Right atrium auricular region (tissue), 2 donors: Measurements from ENCODE around the gene SEPTIN8. TPM values are rescaled to one million over a fixed set of nuclear protein-coding genes. Genes with fewer than 3 reads are reported as not detected.

Experiments used
- DNase-seq: peaks from one replicate; pipeline ENCODE4 v3.0.0-alpha.2; 2019; ENCODE audit warnings: low spot score
- H3K27ac ChIP-seq, 2 donors: fragments of 200-600 bp; sonication (generic); 1 replicate in 1 of 2; 2 replicates in 1 of 2; pipeline ENCODE4 v1.5.1; 2016 to 2019
- H3K27me3 ChIP-seq, 2 donors: fragments of 200-600 bp; sonication (generic); one replicate each; pipeline versions ENCODE4 v1.5.1 to v1.6.0; 2017 to 2019
- H3K36me3 ChIP-seq: fragments of 200-600 bp; sonication (generic); one replicate; pipeline ENCODE4 v1.5.1; 2016
- H3K4me1 ChIP-seq, 2 donors: fragments of 200-600 bp; sonication (generic); one replicate each; pipeline versions ENCODE4 v1.5.1 to v1.6.0; 2017 to 2019
- H3K4me3 ChIP-seq, 2 donors: fragments of 200-600 bp; sonication (generic); 1 replicate in 1 of 2; 2 replicates in 1 of 2; pipeline ENCODE4 v1.5.1; 2017 to 2019; ENCODE audit warnings: mild to moderate bottlenecking in 1 of 2, moderate library complexity in 1 of 2
- H3K9me3 ChIP-seq, 2 donors: fragments of 200-600 bp; sonication (generic); one replicate each; pipeline ENCODE4 v1.5.1; 2019
- total RNA-seq, 2 donors: library from RNA; depleted of rRNA; stranded (reverse); fragments of >200 nt; gene quantifications; one replicate each; pipeline ENCODE4 v1.1.0, GENCODE V29; 2016
- TF ChIP-seq, protein P1 (sequence below), 2 donors: fragments of 200-600 bp; sonication (generic); IDR thresholded peaks; one replicate each; pipeline ENCODE4 v1.5.1; 2019; ENCODE audit warnings: antibody characterized with exemption in 2 of 2

Gene SEPTIN8
- total RNA-seq, 2 donors from 2014 or later: 21.1 to 24.8 TPM

GRCh38 chr5:132776938-132777208, 166 bp downstream of the SEPTIN8 start:
- DNase-seq: no peak
- Histone ChIP-seq H3K4me3 (peak overlapping the region; percentile 55 to 83), H3K4me1 (peaks cover 0 to 52% of the 10 kb centered on the region in 2 donors)

GRCh38 chr5:132776131-132776937, 705 bp downstream of the SEPTIN8 start:
- DNase-seq: no peak
- H3K27me3 ChIP-seq: no peaks in the 10 kb centered on the region
- H3K4me1 ChIP-seq: peaks cover 0 to 58% of the 10 kb centered on the region in 2 donors
- no peaks in the 10 kb centered on the region for H3K36me3 ChIP-seq
- peak overlapping the region; percentile 55 to 83 for H3K4me3 ChIP-seq
- peak overlapping the region; percentile 66 to 77 for H3K27ac ChIP-seq
- TF ChIP-seq, protein P1, sequence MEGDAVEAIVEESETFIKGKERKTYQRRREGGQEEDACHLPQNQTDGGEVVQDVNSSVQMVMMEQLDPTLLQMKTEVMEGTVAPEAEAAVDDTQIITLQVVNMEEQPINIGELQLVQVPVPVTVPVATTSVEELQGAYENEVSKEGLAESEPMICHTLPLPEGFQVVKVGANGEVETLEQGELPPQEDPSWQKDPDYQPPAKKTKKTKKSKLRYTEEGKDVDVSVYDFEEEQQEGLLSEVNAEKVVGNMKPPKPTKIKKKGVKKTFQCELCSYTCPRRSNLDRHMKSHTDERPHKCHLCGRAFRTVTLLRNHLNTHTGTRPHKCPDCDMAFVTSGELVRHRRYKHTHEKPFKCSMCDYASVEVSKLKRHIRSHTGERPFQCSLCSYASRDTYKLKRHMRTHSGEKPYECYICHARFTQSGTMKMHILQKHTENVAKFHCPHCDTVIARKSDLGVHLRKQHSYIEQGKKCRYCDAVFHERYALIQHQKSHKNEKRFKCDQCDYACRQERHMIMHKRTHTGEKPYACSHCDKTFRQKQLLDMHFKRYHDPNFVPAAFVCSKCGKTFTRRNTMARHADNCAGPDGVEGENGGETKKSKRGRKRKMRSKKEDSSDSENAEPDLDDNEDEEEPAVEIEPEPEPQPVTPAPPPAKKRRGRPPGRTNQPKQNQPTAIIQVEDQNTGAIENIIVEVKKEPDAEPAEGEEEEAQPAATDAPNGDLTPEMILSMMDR (IDR thresholded peaks at IDR 0.05): no peak
- H3K9me3 ChIP-seq: no peaks in the 10 kb centered on the region

More at GRCh38 chr5:132776938-132777208, 166 bp downstream of the SEPTIN8 start:
- Histone ChIP-seq H3K36me3 (no peaks in the 10 kb centered on the region), H3K27me3 (no peaks in the 10 kb centered on the region), H3K9me3 (no peaks in the 10 kb centered on the region), H3K27ac (peak overlapping the region; percentile 66 to 77)
- TF ChIP-seq, protein P1 (IDR thresholded peaks at IDR 0.05): no peak

DNA sequence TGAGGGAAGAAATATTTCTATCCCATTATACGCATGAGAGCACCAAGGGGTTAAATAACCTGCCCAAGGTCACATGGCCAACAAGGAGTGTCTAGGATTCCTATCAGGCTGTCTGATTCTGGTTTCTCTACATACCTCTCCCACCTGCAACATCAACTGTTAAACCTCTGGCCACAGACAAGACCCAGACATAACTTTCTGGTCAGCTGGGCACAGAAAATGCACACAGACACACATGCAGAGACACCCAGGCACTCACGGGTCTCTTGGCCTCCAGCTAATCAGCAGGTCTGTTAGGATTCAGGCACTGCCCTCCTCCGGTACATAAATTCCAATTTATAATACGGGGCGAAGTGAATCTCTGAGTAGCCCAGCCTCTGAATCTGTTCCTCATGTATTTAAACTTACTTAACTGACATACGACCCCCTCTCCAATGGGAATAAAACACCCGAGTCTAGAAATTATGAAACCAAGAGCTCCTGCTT, 1.5 kb downstream of the SEPTIN8 start:
- peak overlapping the region; percentile 66 to 77 for H3K27ac ChIP-seq
- DNase-seq: no peak
- H3K9me3 ChIP-seq: no peaks in the 10 kb centered on the region
- TF ChIP-seq, protein P1 (IDR thresholded peaks at IDR 0.05): no peak
- peak overlapping the region; percentile 55 to 83 for H3K4me3 ChIP-seq
- no peaks in the 10 kb centered on the region for H3K27me3 ChIP-seq
- peaks cover 0 to 66% of the 10 kb centered on the region in 2 donors for H3K4me1 ChIP-seq
- no peaks in the 10 kb centered on the region for H3K36me3 ChIP-seq

DNA sequence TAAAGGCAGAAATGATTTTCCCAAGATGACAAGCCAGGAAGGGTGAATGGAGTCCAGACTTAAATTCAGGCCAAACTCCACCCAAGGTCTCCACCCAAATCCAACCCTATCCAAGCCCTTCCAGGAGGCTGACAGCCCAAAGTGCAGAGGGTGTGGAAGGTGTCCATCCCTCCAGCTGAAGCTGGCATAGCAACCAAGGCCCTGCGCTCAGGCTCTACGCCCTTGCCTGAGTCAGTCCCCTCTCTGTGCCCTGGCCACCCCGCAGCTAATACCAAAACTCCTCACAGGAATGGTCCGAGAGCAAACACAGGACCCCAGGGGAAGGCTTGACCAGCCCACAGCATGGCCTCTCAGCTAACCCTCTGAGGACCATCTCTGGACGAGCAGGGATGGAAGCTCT, 2.1 kb downstream of the SEPTIN8 start:
- DNase-seq: no peak
- TF ChIP-seq, protein P1 (IDR thresholded peaks at IDR 0.05): no peak
- peak overlapping the region; percentile 66 to 77 for H3K27ac ChIP-seq
- H3K4me1 ChIP-seq: peaks cover 0 to 70% of the 10 kb centered on the region in 2 donors
- no peaks in the 10 kb centered on the region for H3K27me3 ChIP-seq
- H3K36me3 ChIP-seq: no peaks in the 10 kb centered on the region
- H3K9me3 ChIP-seq: no peaks in the 10 kb centered on the region
- no peak overlapping the region for H3K4me3 ChIP-seq

DNA sequence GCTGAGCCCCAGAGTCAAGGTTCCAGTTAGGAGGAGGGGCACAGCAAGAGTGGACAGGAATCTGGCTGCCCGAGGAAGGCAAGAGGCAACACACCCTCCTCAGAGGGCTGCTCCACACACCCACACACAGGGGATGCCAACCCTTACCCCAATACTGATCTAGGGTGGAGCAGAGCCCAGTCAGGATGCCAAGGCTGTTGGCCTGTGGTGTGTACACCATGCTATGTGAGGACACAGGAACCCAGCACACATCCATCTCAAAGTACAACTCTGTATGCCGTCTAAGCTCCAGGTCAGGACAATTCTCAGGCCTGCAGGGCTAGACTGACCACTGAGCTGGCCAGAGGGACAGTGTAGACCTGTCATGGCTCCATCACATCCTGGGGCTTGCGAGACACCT, 2.6 kb downstream of the SEPTIN8 start:
- Histone ChIP-seq H3K4me1 (peaks cover 0 to 70% of the 10 kb centered on the region in 2 donors), H3K36me3 (no peaks in the 10 kb centered on the region), H3K27me3 (no peaks in the 10 kb centered on the region), H3K27ac (peak overlapping the region; percentile 38 to 77), H3K9me3 (no peaks in the 10 kb centered on the region), H3K4me3 (no peak overlapping the region)
- TF ChIP-seq, protein P1 (IDR thresholded peaks at IDR 0.05): no peak
- no peak for DNase-seq
